K562 (cell line): ENCODE results near the gene NELFA. TPM values are rescaled to one million over a fixed set of nuclear protein-coding genes. Genes with fewer than 3 reads are reported as not detected.

Source experiments
- ATF7 ChIP-seq: fragments of 450-650 bp; IDR thresholded peaks from 2 replicates; pipeline ENCODE4 v1.7.1; 2014; ENCODE audit warnings: mild to moderate bottlenecking, moderate library complexity
- CBFB ChIP-seq: sonication (generic); formaldehyde crosslinking; IDR thresholded peaks from 2 replicates; pipeline ENCODE4 v1.4.0; 2020; ENCODE audit warnings: mild to moderate bottlenecking, missing genetic modification reagents
- CBX5 ChIP-seq: IDR thresholded peaks from 2 replicates; pipeline ENCODE4 v1.6.1; 2014; ENCODE audit warnings: low read depth, borderline replicate concordance
- CREB5 ChIP-seq: fragments of 250-450 bp; sonication (Bioruptor Pico); IDR thresholded peaks from 2 replicates; pipeline ENCODE4 v1.5.0; 2020; ENCODE audit warnings: mild to moderate bottlenecking
- FOXP1 ChIP-seq: sonication (generic); formaldehyde crosslinking; IDR thresholded peaks from 2 replicates; pipeline ENCODE4 v1.8.0; 2022; ENCODE audit warnings: mild to moderate bottlenecking, missing genetic modification reagents
- FUS ChIP-seq: fragments of 200-400 bp; formaldehyde crosslinking; optimal IDR thresholded peaks from 2 replicates; pipeline ENCODE3; 2017; ENCODE audit warnings: low read depth, low read length
- HMGN3 ChIP-seq: IDR thresholded peaks from 2 replicates; pipeline ENCODE4 v1.6.1; 2011; ENCODE audit warnings: borderline replicate concordance, low read depth, mild to moderate bottlenecking, mixed read lengths, low read length; ENCODE audit not compliant: insufficient read length; ENCODE audit errors: extremely low read depth
- HNRNPUL1 ChIP-seq: fragments of 200-400 bp; formaldehyde crosslinking; IDR thresholded peaks from 2 replicates; pipeline ENCODE4 v1.6.1; 2017; ENCODE audit warnings: low read length
- HOXB6 ChIP-seq: fragments of 250-450 bp; sonication (Bioruptor Pico); IDR thresholded peaks from 2 replicates; pipeline ENCODE4 v1.5.1; 2022; ENCODE audit warnings: mild to moderate bottlenecking, borderline replicate concordance
- KDM5B ChIP-seq: fragments of 200-600 bp; sonication (generic); IDR thresholded peaks from 2 replicates; pipeline ENCODE4 v1.6.1; 2012; ENCODE audit warnings: low read depth, mild to moderate bottlenecking, moderate library complexity, low read length, control low read depth, inconsistent platforms; ENCODE audit not compliant: insufficient replicate concordance
- L3MBTL2 ChIP-seq: fragments of 450-650 bp; IDR thresholded peaks from 2 replicates; pipeline ENCODE4 v1.6.1; 2016; ENCODE audit warnings: mild to moderate bottlenecking, moderate library complexity
- MED1 ChIP-seq: sonication (generic); formaldehyde crosslinking; IDR thresholded peaks from 2 replicates; pipeline ENCODE4 v1.8.1; 2023; ENCODE audit warnings: missing genetic modification reagents, borderline replicate concordance
- MYNN ChIP-seq, 2 experiments: sonication (generic); formaldehyde crosslinking in 1 of 2; IDR thresholded peaks; 2 replicates each; pipeline versions ENCODE4 v1.5.0 to v1.6.1; 2016 to 2020; ENCODE audit warnings: antibody characterized with exemption in 1 of 2, missing genetic modification reagents in 1 of 2
- NFATC3 ChIP-seq: fragments of 450-650 bp; IDR thresholded peaks from 2 replicates; pipeline ENCODE4 v1.6.1; 2017; ENCODE audit warnings: mild to moderate bottlenecking
- NFE2 ChIP-seq: IDR thresholded peaks from 2 replicates; pipeline ENCODE4 v1.6.1; 2014; ENCODE audit warnings: antibody characterized with exemption, low read depth
- NFXL1 ChIP-seq: fragments of 450-650 bp; formaldehyde crosslinking; IDR thresholded peaks from 2 replicates; pipeline ENCODE4 v1.4.0; 2021; ENCODE audit warnings: mild to moderate bottlenecking
- PRPF4 ChIP-seq: fragments of 200-400 bp; formaldehyde crosslinking; IDR thresholded peaks from one replicate; pipeline ENCODE4 v1.6.1; 2017; ENCODE audit warnings: low read length, low read depth, mild to moderate bottlenecking; ENCODE audit not compliant: insufficient read depth, poor library complexity, severe bottlenecking
- ZBTB1 ChIP-seq: sonication (generic); formaldehyde crosslinking; IDR thresholded peaks from 2 replicates; pipeline ENCODE4 v1.8.1; 2023; ENCODE audit warnings: missing genetic modification reagents, low read depth, mild to moderate bottlenecking, borderline replicate concordance
- ZBTB8A ChIP-seq: fragments of 450-650 bp; IDR thresholded peaks from 2 replicates; pipeline ENCODE4 v1.6.1; 2018; ENCODE audit warnings: mild to moderate bottlenecking, moderate library complexity; ENCODE audit not compliant: partially characterized antibody
- ZNF175 ChIP-seq: fragments of 200-800 bp; sonication (Bioruptor generic); IDR thresholded peaks from 2 replicates; pipeline ENCODE4 v1.6.1; 2016; ENCODE audit warnings: low read depth, mild to moderate bottlenecking, missing genetic modification characterization, missing compliant biosample characterization
- ZNF766 ChIP-seq: fragments of 200-800 bp; sonication (Bioruptor generic); conservative IDR thresholded peaks from 2 replicates; pipeline ENCODE4 v1.6.1; 2016; ENCODE audit warnings: missing genetic modification characterization, missing compliant biosample characterization
- polyA plus RNA-seq, 8 experiments: library from polyadenylated mRNA; depleted of rRNA in 4 of 8; stranded (reverse) in 5 of 8; unstranded in 3 of 8; fragments of >200 nt; fragmentation: Nextera tagmentation in 2 of 8; fragmentation: Illumina TruSeq in 1 of 8; extraction: Ambion mirVana in 2 of 8; extraction: Trizol in 1 of 8; gene quantifications; 2 replicates each; pipeline versions ENCODE4 v1.2.1 to v1.2.3, GENCODE V29; 2011 to 2014; ENCODE audit warnings: inconsistent platforms in 1 of 8, missing spikeins in 1 of 8
- total RNA-seq, 7 experiments: library from RNA; depleted of rRNA in 6 of 7; stranded (reverse); fragments of >200 nt in 6 of 7; fragmentation: Illumina TruSeq in 2 of 7; extraction: Trizol in 2 of 7; gene quantifications; 2 replicates each; pipeline versions ENCODE4 v1.2.1 to v1.2.3, GENCODE V29; 2011 to 2021; ENCODE audit warnings: low replicate concordance in 1 of 7
- TF ChIP-seq, protein P1 (sequence below): sonication (generic); formaldehyde crosslinking; IDR thresholded peaks from 2 replicates; pipeline ENCODE4 v1.8.0; 2022; ENCODE audit warnings: missing genetic modification reagents, mild to moderate bottlenecking, borderline replicate concordance
- TF ChIP-seq, protein P2 (sequence below): fragments of 250-450 bp; sonication (Bioruptor Pico); IDR thresholded peaks from 2 replicates; pipeline ENCODE4 v1.8.0; 2021; ENCODE audit warnings: borderline replicate concordance, mild to moderate bottlenecking, moderate library complexity; ENCODE audit not compliant: poor library complexity, severe bottlenecking
- TF ChIP-seq, protein P3 (sequence below), 2 experiments: fragments of 450-650 bp in 1 of 2; sonication (generic) in 1 of 2; formaldehyde crosslinking; conservative IDR thresholded peaks; 2 replicates each; pipeline versions ENCODE4 v1.4.0 to v1.8.1; 2020 to 2022; ENCODE audit warnings: mild to moderate bottlenecking in 1 of 2, missing genetic modification reagents in 1 of 2

Gene NELFA
- total and polyA plus RNA-seq, 9 of the 15 experiments (the other 6 are each of a cell fraction or from before 2014, with no cell fraction given): 0.76 to 59.6 (median 14.8) TPM

GRCh38 chr4:2041239-2042130 is 32.7 kb upstream of the NELFA start (continued):
- no peak for TF ChIP-seq NFE2
- no peak for TF ChIP-seq FUS
- TF ChIP-seq ZBTB8A: no peak
- TF ChIP-seq KDM5B: peak; percentile 38
- TF ChIP-seq CREB5 (CRISPR knock-in tag): no peak
- no peak for TF ChIP-seq HOXB6 (CRISPR knock-in tag)
- TF ChIP-seq, protein P1, sequence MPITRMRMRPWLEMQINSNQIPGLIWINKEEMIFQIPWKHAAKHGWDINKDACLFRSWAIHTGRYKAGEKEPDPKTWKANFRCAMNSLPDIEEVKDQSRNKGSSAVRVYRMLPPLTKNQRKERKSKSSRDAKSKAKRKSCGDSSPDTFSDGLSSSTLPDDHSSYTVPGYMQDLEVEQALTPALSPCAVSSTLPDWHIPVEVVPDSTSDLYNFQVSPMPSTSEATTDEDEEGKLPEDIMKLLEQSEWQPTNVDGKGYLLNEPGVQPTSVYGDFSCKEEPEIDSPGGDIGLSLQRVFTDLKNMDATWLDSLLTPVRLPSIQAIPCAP (CRISPR knock-in tag): no peak
- TF ChIP-seq MYNN (IDR thresholded peaks at IDR 0.05): no peak
- no peak for TF ChIP-seq MYNN (CRISPR knock-in tag; IDR thresholded peaks at IDR 0.05)
- TF ChIP-seq ATF7: 0 out of 2 replicates have a peak, but pooled peaks have one; percentile 19
- TF ChIP-seq, protein P2, sequence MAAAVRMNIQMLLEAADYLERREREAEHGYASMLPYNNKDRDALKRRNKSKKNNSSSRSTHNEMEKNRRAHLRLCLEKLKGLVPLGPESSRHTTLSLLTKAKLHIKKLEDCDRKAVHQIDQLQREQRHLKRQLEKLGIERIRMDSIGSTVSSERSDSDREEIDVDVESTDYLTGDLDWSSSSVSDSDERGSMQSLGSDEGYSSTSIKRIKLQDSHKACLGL (CRISPR knock-in tag): no peak
- TF ChIP-seq FOXP1 (CRISPR knock-in tag): no peak
- no peak for TF ChIP-seq NFATC3
- TF ChIP-seq ZNF766 (CRISPR knock-in tag): no peak
- TF ChIP-seq, protein P3, sequence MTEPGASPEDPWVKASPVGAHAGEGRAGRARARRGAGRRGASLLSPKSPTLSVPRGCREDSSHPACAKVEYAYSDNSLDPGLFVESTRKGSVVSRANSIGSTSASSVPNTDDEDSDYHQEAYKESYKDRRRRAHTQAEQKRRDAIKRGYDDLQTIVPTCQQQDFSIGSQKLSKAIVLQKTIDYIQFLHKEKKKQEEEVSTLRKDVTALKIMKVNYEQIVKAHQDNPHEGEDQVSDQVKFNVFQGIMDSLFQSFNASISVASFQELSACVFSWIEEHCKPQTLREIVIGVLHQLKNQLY (CRISPR knock-in tag; conservative IDR thresholded peaks at IDR 0.05): no peak
- TF ChIP-seq HNRNPUL1: no peak
- peak; percentile 28; the same call in 1 of the 2 replicates for TF ChIP-seq ZBTB1
- TF ChIP-seq ZNF175 (CRISPR knock-in tag): no peak
- TF ChIP-seq CBX5: no peak
- TF ChIP-seq NFXL1 (CRISPR knock-in tag): no peak
- no peak for TF ChIP-seq PRPF4
- TF ChIP-seq MED1 (CRISPR knock-in tag): no peak
- no peak for TF ChIP-seq CBFB (CRISPR knock-in tag)
- TF ChIP-seq HMGN3: peak; percentile 43
- peak; percentile 12; the same call in 1 of the 2 replicates for TF ChIP-seq L3MBTL2
